ENCODE measurements around the gene HFM1.
"Not testable (repeated sequence)": the region's sequence is repeated elsewhere in the genome, so short reads cannot be mapped to it uniquely, and the experiment has no call there.

Gene HFM1

GRCh38 chr1:91404151-91405012 is at the start of gene HFM1:
HFM1 (minus strand) TSS chr1:91404837; CDS start chr1:91401082, 3,755 bp downstream.
- H3K4me3 Mint-ChIP-seq = peak within 1 kb of the TSS; percentile 63
- no peaks in the 10 kb centered on the region for H3K9me3 Mint-ChIP-seq
- intact Hi-C loops (cut with micrococcal nuclease) = no loop called here
- H3K36me3 Mint-ChIP-seq (ENCODE audit: low read depth) = no peaks in the 10 kb centered on the region
- H3K27ac Mint-ChIP-seq = no peak within 1 kb of the TSS
- peaks cover 29% of the 10 kb centered on the region for H3K27me3 Mint-ChIP-seq
- peaks cover 11% of the 10 kb centered on the region for H3K4me1 Mint-ChIP-seq (ENCODE audit: low read depth)

DNA sequence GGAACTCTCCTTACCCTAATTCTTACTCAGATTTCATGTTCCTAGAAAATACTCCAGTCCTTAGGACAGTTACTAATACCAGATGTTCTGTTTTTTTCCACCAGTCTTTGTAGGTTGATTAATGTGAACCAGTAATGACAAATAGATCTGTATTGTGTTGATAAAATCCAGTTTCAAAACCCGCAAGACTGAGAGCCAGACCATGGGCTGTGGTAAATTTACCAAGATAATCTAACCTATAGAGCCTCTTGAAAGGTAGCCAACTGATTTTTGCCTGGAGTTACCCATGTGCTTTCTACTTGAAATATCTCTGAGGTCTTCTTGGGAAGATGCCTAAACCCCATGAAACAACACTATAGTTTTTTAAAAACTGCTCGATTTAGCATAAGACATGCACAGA is 49.5 kb upstream of the HFM1 start:
- no peaks in the 10 kb centered on the region for H3K36me3 Mint-ChIP-seq (ENCODE audit: low read depth)
- H3K4me1 Mint-ChIP-seq (ENCODE audit: low read depth) = no peaks in the 10 kb centered on the region
- no peaks in the 10 kb centered on the region for H3K27me3 Mint-ChIP-seq
- H3K4me3 Mint-ChIP-seq = no peak overlapping the region
- intact Hi-C loops (cut with micrococcal nuclease) = no loop called here
- no peak overlapping the region for H3K27ac Mint-ChIP-seq
- no peaks in the 10 kb centered on the region for H3K9me3 Mint-ChIP-seq

GRCh38 chr1:91450260-91450659 is 45.6 kb upstream of the HFM1 start:
- no peaks in the 10 kb centered on the region for H3K4me1 Mint-ChIP-seq (ENCODE audit: low read depth)
- intact Hi-C loops (cut with micrococcal nuclease) = no loop called here
- H3K27me3 Mint-ChIP-seq = no peaks in the 10 kb centered on the region
- H3K27ac Mint-ChIP-seq = no peak overlapping the region
- H3K9me3 Mint-ChIP-seq = no peaks in the 10 kb centered on the region
- no peaks in the 10 kb centered on the region for H3K36me3 Mint-ChIP-seq (ENCODE audit: low read depth)
- H3K4me3 Mint-ChIP-seq = no peak overlapping the region

- H3K27me3 Mint-ChIP-seq = not testable (repeated sequence)
Observed at GRCh38 chr1:91447782-91448181, 43.1 kb upstream of the HFM1 start.

DNA sequence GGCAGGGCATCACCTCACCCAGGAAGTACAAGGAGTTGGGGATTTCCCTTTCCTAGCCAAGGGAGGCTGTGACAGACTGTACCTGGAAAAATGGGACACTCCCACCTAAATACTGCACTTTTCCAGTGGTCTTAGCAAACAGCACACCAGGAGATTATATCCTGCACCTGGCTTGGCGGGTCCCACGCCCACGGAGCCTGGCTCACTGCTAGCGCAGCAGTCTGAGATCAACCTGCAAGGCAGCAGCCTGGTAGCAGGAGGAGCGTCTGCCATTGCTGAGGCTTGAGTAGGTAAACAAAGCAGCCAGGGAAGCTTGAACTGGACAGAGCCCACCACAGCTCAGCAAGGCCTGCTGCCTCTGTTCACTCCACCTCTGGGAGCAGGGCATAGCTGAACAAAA is 37.3 kb upstream of the HFM1 start:
- not testable (repeated sequence) for H3K4me3 Mint-ChIP-seq; H3K27me3 Mint-ChIP-seq; H3K36me3 Mint-ChIP-seq (ENCODE audit: low read depth)

More at GRCh38 chr1:91447782-91448181, 43.1 kb upstream of the HFM1 start:
- H3K4me3 Mint-ChIP-seq; intact Hi-C loops (cut with micrococcal nuclease); H3K27ac Mint-ChIP-seq; H3K9me3 Mint-ChIP-seq; H3K36me3 Mint-ChIP-seq (ENCODE audit: low read depth); H3K4me1 Mint-ChIP-seq (ENCODE audit: low read depth): not testable (repeated sequence)

DNA sequence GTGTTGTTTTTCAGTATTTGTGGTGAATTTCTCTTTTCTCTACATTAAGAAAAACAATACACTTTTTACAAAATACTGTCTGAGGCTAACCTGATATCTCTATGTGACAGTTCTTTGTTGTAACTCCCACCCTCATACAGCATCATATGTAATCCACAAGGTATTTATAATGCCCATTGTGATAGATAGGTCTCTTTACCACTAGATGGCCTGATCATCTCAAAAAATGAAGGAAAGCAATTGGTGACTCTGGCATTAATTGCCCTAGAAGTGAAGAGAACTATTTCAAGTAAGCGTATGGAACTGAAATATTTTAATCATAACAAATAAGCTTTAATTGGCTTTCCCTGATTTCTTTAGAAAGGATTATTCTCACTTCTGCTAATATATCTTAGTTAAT is 36.2 kb upstream of the HFM1 start:
- intact Hi-C loops (cut with micrococcal nuclease) = no loop called here
- no peak overlapping the region for H3K27ac Mint-ChIP-seq
- no peaks in the 10 kb centered on the region for H3K27me3 Mint-ChIP-seq
- peaks cover 10% of the 10 kb centered on the region for H3K9me3 Mint-ChIP-seq
- H3K36me3 Mint-ChIP-seq (ENCODE audit: low read depth) = no peaks in the 10 kb centered on the region
- H3K4me3 Mint-ChIP-seq = no peak overlapping the region
- no peaks in the 10 kb centered on the region for H3K4me1 Mint-ChIP-seq (ENCODE audit: low read depth)

More for the DNA sequence above, 37.3 kb upstream of the HFM1 start:
- H3K9me3 Mint-ChIP-seq; intact Hi-C loops (cut with micrococcal nuclease); H3K4me1 Mint-ChIP-seq (ENCODE audit: low read depth); H3K27ac Mint-ChIP-seq: not testable (repeated sequence)

GRCh38 chr1:91439016-91439415 is 34.4 kb upstream of the HFM1 start:
- H3K4me3 Mint-ChIP-seq = no peak overlapping the region
- H3K4me1 Mint-ChIP-seq (ENCODE audit: low read depth) = no peaks in the 10 kb centered on the region
- no peak overlapping the region for H3K27ac Mint-ChIP-seq
- H3K36me3 Mint-ChIP-seq (ENCODE audit: low read depth) = no peaks in the 10 kb centered on the region
- intact Hi-C loops (cut with micrococcal nuclease) = no loop called here
- no peaks in the 10 kb centered on the region for H3K27me3 Mint-ChIP-seq
- peaks cover 2% of the 10 kb centered on the region for H3K9me3 Mint-ChIP-seq

DNA sequence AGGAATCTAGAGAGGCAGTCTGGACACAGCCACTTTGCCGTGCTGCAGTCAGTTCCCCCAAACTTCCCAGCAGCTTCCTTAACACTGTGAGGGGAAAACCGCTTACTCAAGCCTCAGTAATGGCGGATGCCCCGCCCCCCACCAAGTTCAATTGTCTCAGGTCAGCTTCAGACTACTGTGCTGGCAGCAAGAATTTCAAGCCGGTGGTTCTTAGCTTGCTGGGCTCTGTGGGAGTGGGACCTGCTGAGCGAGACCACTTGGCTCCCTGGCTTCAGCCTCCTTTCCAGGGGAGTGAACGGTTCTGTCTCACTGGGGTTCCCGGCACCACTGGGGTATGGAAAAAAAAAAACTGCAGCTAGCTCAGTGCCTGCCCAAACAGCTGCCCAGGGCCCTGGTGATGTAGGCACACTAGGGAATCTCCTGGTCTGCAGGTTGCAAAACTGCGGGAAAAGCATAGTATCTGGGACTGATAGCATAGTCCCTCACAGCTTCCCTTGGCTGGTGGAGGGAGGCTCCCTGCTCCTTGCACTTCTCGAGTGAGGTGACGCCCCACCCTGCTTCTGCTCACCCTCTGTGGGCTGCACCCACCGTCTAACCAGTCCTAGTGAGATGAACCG is 23.7 kb upstream of the HFM1 start:
- no peaks in the 10 kb centered on the region for H3K4me1 Mint-ChIP-seq (ENCODE audit: low read depth)
- H3K27ac Mint-ChIP-seq = no peak overlapping the region
- intact Hi-C loops (cut with micrococcal nuclease) = no loop called here
- no peak overlapping the region for H3K4me3 Mint-ChIP-seq
- H3K27me3 Mint-ChIP-seq = no peaks in the 10 kb centered on the region
- no peaks in the 10 kb centered on the region for H3K9me3 Mint-ChIP-seq
- no peaks in the 10 kb centered on the region for H3K36me3 Mint-ChIP-seq (ENCODE audit: low read depth)

DNA sequence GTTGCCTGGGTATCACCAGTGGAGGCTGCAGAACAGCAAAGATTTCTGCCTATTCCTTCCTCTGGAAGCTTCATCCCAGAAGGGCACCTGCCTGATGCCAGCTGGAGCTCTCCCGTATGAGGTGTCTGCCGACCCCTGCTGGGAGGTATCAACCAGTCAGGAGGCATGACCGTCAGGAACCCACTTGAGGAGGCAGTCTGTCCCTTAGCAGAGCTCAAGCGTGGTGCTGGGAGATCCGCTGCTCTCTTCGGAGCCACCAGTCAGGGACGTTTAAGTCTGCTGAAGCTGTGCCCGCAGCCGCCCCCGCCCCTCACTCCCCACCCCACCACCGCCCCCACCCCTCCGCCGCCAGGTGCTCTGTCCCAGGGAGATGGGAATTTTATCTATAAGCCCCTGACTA is 23.1 kb upstream of the HFM1 start:
- Mint-ChIP-seq H3K9me3 (no peaks in the 10 kb centered on the region), H3K36me3 (ENCODE audit: low read depth) (no peaks in the 10 kb centered on the region), H3K4me3 (no peak overlapping the region), H3K27ac (no peak overlapping the region), H3K4me1 (ENCODE audit: low read depth) (no peaks in the 10 kb centered on the region), H3K27me3 (no peaks in the 10 kb centered on the region)
- intact Hi-C loops (cut with micrococcal nuclease) = no loop called here

- H3K4me1 Mint-ChIP-seq (ENCODE audit: low read depth); intact Hi-C loops (cut with micrococcal nuclease); H3K27me3 Mint-ChIP-seq; H3K9me3 Mint-ChIP-seq; H3K4me3 Mint-ChIP-seq; H3K36me3 Mint-ChIP-seq (ENCODE audit: low read depth); H3K27ac Mint-ChIP-seq: not testable (repeated sequence)
Observed at GRCh38 chr1:91422523-91422922, 17.9 kb upstream of the HFM1 start.

DNA sequence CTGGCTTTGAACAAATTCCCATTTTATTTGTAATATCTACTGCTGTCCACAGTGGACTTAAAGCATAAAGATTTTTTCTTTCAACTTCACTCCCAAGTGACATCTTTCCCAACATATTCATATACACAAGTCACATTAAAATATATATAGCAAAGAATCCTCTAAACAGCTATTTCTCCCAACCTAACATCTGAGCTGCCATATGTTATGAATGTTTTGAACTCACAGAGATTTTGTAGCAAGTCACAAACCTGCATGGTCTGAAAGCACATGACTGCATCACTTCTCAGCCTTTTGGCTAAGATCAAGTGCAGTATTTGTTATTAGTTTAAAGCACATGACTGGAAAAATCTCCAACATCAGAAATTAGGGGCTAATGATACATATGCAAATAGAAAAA is 7.7 kb upstream of the HFM1 start:
- Mint-ChIP-seq H3K27ac (no peak overlapping the region), H3K9me3 (no peaks in the 10 kb centered on the region), H3K4me3 (no peak overlapping the region), H3K36me3 (ENCODE audit: low read depth) (no peaks in the 10 kb centered on the region), H3K4me1 (ENCODE audit: low read depth) (no peaks in the 10 kb centered on the region), H3K27me3 (peaks cover 2% of the 10 kb centered on the region)
- intact Hi-C loops (cut with micrococcal nuclease) = no loop called here

DNA sequence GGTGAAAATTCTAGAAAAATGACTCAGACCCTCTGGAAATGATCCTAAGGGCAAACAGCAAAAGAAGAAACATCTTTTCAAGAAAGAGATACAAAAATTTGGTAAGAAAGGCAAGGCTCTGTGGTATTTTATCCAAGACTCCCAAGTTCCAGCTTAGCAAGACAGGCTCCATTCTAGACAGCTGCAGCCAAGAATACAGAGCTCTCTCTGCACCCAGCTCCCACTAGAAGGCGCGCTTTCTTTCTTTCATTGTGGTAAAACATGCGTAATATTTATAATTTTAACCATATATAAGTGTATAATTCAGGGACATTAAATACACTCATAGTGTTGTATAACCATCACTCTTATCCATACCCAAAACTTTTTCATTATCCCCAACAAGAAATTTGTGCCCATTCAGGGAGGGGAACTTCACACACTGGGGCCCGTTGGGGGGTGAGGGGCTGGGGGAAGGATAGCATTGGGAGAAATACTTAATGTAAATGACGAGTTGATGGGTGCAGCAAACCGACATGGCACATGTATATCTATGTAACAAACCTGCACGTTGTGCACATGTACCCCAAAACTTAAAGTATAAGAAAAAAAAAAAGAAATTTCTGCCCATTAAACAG is 2.2 kb upstream of the HFM1 start:
- H3K9me3 Mint-ChIP-seq = no peaks in the 10 kb centered on the region
- peaks cover 28% of the 10 kb centered on the region for H3K27me3 Mint-ChIP-seq
- H3K36me3 Mint-ChIP-seq (ENCODE audit: low read depth) = no peaks in the 10 kb centered on the region
- H3K27ac Mint-ChIP-seq = no peak overlapping the region
- intact Hi-C loops (cut with micrococcal nuclease) = no loop called here
- no peak overlapping the region for H3K4me3 Mint-ChIP-seq
- H3K4me1 Mint-ChIP-seq (ENCODE audit: low read depth) = peaks cover 11% of the 10 kb centered on the region

GRCh38 chr1:91402023-91402422 is 2.6 kb downstream of the HFM1 start:
- H3K27ac Mint-ChIP-seq = no peak overlapping the region
- intact Hi-C loops (cut with micrococcal nuclease) = no loop called here
- peaks cover 27% of the 10 kb centered on the region for H3K27me3 Mint-ChIP-seq

GRCh38 chr1:91400133-91400725 is 4.4 kb downstream of the HFM1 start:
- Mint-ChIP-seq H3K9me3 (no peaks in the 10 kb centered on the region), H3K4me1 (ENCODE audit: low read depth) (peaks cover 11% of the 10 kb centered on the region), H3K36me3 (ENCODE audit: low read depth) (no peaks in the 10 kb centered on the region), H3K27me3 (peaks cover 17% of the 10 kb centered on the region), H3K27ac (no peak overlapping the region), H3K4me3 (no peak overlapping the region)
- intact Hi-C loops (cut with micrococcal nuclease) = no loop called here

More at GRCh38 chr1:91402023-91402422, 2.6 kb downstream of the HFM1 start:
- Mint-ChIP-seq H3K4me3 (no peak overlapping the region), H3K4me1 (ENCODE audit: low read depth) (peaks cover 11% of the 10 kb centered on the region), H3K36me3 (ENCODE audit: low read depth) (no peaks in the 10 kb centered on the region), H3K9me3 (no peaks in the 10 kb centered on the region)

All from dendritic cell treated with granulocyte-macrophage colony-stimulating factor and Interleukin-4, amounts not matched to agents 40 ng/mL and 50 ng/mL, for 4 days (primary cell).